GM19035 (cell line): ENCODE data around the gene PODN.

Experiments used
- ATAC-seq: cut with Tn5 transposase; IDR thresholded peaks from one replicate; pipeline ENCODE4 v1.9.1; 2021; ENCODE audit not compliant: unreplicated experiment

PODN gene

GRCh38 chr1:53112861-53113260, 50.8 kb downstream of the PODN start:
- ATAC-seq, result no peak

- ATAC-seq, result no peak
Measured at GRCh38 chr1:53114090-53114489, 52.1 kb downstream of the PODN start.

- ATAC-seq, result no peak
Measured at GRCh38 chr1:53114581-53115400, 52.8 kb downstream of the PODN start.

GRCh38 chr1:53115403-53116306, 53.6 kb downstream of the PODN start:
- ATAC-seq, result no peak

- ATAC-seq, result no peak
Measured at GRCh38 chr1:53116307-53116810, 54.3 kb downstream of the PODN start.

GRCh38 chr1:53116933-53117600, 55.1 kb downstream of the PODN start:
- ATAC-seq, result no peak

- no peak for ATAC-seq
Measured at GRCh38 chr1:53117836-53118235, 55.8 kb downstream of the PODN start.

- no peak for ATAC-seq
Measured at GRCh38 chr1:53120659-53121058, 58.6 kb downstream of the PODN start.

- ATAC-seq, result no peak
Measured at GRCh38 chr1:53121319-53122172, 59.5 kb downstream of the PODN start.

GRCh38 chr1:53122201-53122885, 60.3 kb downstream of the PODN start:
- ATAC-seq, result no peak

GRCh38 chr1:53122961-53123413, 61.0 kb downstream of the PODN start:
- ATAC-seq, result no peak

- ATAC-seq, result no peak
Measured at GRCh38 chr1:53123453-53124140, 61.6 kb downstream of the PODN start.

- ATAC-seq, result no peak
Measured at GRCh38 chr1:53125122-53125521, 63.1 kb downstream of the PODN start.

GRCh38 chr1:53125623-53126360, 63.8 kb downstream of the PODN start:
- no peak for ATAC-seq

- no peak for ATAC-seq
Measured at GRCh38 chr1:53126495-53126894, 64.5 kb downstream of the PODN start.

GRCh38 chr1:53127546-53127945, 65.5 kb downstream of the PODN start:
- ATAC-seq, result no peak

GRCh38 chr1:53128401-53128800, 66.4 kb downstream of the PODN start:
- no peak for ATAC-seq

- ATAC-seq, result no peak
Measured at GRCh38 chr1:53129891-53130597, 68.0 kb downstream of the PODN start.
